Sigmoid colon (tissue), 7 donors: Measurements from ENCODE around the gene CCDC102A. TPM values are rescaled to one million over a fixed set of nuclear protein-coding genes. Genes with fewer than 3 reads are reported as not detected.

Source experiments
- DNase-seq: peaks from one replicate; pipeline ENCODE4 v3.0.0-alpha.2; 2019
- H3K27ac ChIP-seq, 4 donors: fragments of 200-600 bp; sonication (generic); one replicate each; pipeline ENCODE4 v1.5.1; 2016 to 2019; ENCODE audit warnings: mild to moderate bottlenecking in 1 of 4
- H3K27me3 ChIP-seq, 3 donors: fragments of 200-600 bp; sonication (generic); one replicate each; pipeline ENCODE4 v1.5.1; 2019; ENCODE audit warnings: mild to moderate bottlenecking in 1 of 3
- H3K36me3 ChIP-seq, 4 donors: fragments of 200-600 bp; sonication (generic); one replicate each; pipeline ENCODE4 v1.5.1; 2016 to 2019
- H3K4me1 ChIP-seq, 4 donors: fragments of 200-600 bp; sonication (generic); one replicate each; pipeline ENCODE4 v1.5.1; 2017 to 2019
- H3K4me3 ChIP-seq, 4 donors: fragments of 200-600 bp; sonication (generic); one replicate each; pipeline ENCODE4 v1.5.1; 2017 to 2019; ENCODE audit warnings: mild to moderate bottlenecking in 2 of 4, moderate library complexity in 1 of 4
- H3K9me3 ChIP-seq, 4 donors: fragments of 200-600 bp in 3 of 4; sonication (generic) in 3 of 4; one replicate each; pipeline versions ENCODE4 v1.5.1 to v1.6.1; 2013 to 2019
- EP300 ChIP-seq, 4 donors: sonication (generic); formaldehyde crosslinking; IDR thresholded peaks; one replicate each; pipeline ENCODE4 v1.6.1; 2017; ENCODE audit warnings: antibody characterized with exemption in 4 of 4
- POLR2A ChIP-seq, 2 donors: fragments of 450-650 bp; IDR thresholded peaks; one replicate each; pipeline ENCODE4 v1.6.1; 2016; ENCODE audit warnings: antibody characterized with exemption in 2 of 2, mild to moderate bottlenecking in 2 of 2, moderate library complexity in 2 of 2
- POLR2AphosphoS5 ChIP-seq, 4 donors: sonication (generic); formaldehyde crosslinking; IDR thresholded peaks; one replicate each; pipeline ENCODE4 v1.6.1; 2017; ENCODE audit warnings: antibody characterized with exemption in 4 of 4
- WGBS, 2 donors: extraction: QIAGEN DNeasy Blood & Tissue Kit; methylation state at CpG; one replicate each; pipeline ENCODE4 v1.1.7; 2013; 5-methylcytosine and 5-hydroxymethylcytosine counted together
- intact Hi-C: fragments of 100-400 bp; cut with DNase I; formaldehyde crosslinking; loops from one replicate; pipeline ENCODE4 v1.15.1; 2023
- polyA plus RNA-seq, 3 donors: library from polyadenylated mRNA; stranded (reverse); fragments of 200-250 nt; gene quantifications; one replicate each; pipeline ENCODE4 v1.2.3, GENCODE V29; 2013
- total RNA-seq, 4 donors: library from RNA; depleted of rRNA; stranded (reverse); fragments of >200 nt; gene quantifications; one replicate each; pipeline ENCODE4 v1.1.0, GENCODE V29; 2016
- TF ChIP-seq, protein P1 (sequence below), 4 experiments: fragments of 450-650 bp in 3 of 4; fragments of 200-600 bp in 1 of 4; IDR thresholded peaks; one replicate each; pipeline ENCODE4 v1.5.1; 2016 to 2019; ENCODE audit warnings: antibody characterized with exemption in 4 of 4, mild to moderate bottlenecking in 3 of 4, moderate library complexity in 2 of 4
- donor health status: healthy with polysubstance abuse.
- donor health status: Bipolar disorder and iron deficiency.
- donor health status: healthy.

Gene CCDC102A
- total and polyA plus RNA-seq, 7 donors: 1.6 to 46.8 (median 17.8) TPM

DNA sequence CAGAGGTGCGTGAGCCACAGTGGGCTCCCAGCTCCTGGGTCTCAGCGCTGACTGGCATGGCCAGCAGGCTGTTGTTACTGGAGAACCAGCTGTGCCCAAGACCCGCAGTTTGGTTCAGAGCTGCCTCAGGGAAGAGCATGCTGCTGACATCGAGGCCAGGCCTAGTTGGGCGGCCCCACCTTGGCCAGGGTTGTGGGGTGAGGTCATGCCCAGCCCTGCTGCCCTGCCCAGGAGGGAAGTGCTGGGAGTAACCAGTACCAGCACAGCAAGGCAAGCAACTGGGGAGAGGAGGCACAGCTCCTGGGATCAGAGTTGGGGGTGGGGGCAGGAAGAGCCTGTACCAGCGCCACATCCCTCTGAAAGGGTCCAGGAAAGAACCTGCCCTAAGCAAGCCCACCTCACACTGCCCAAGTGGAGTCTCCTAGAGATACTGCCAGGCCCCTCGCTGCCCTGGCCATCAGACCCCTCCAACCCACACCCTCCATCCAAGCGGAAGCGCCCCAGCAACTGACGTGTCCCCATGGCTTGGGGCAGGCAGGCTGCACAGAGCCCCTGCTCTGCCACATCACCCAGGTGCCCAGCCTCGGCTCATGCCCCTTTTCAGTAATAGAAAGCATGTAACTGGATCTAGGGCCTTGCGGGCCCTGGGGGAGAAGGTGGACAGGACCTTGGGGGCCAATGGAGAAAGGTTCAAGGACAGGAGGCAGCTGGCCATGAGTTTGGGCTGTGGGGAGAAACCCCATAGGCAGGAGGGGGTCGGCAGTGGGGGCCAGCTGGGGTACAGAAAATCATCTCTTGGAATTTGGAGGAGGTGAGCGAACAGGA is 51.1 kb downstream of the CCDC102A start:
- Histone ChIP-seq H3K36me3 (no peaks in the 10 kb centered on the region), H3K4me3 (peak overlapping the region; percentile 62 to 70 (median 64)), H3K27me3 (no peaks in the 10 kb centered on the region), H3K4me1 (peaks cover 0 to 24% (median 14%) of the 10 kb centered on the region in 4 donors), H3K9me3 (no peaks in the 10 kb centered on the region), H3K27ac (peak overlapping the region; percentile 51 to 73 (median 64))
- intact Hi-C loops: no loop called here
- WGBS, 2 donors: 47 to 68% methylated on average over 14 of the region's 14 CpGs
- no peak for DNase-seq
- TF ChIP-seq POLR2AphosphoS5 (IDR thresholded peaks at IDR 0.05) (no peak), EP300 (IDR thresholded peaks at IDR 0.05) (no peak), POLR2A (IDR thresholded peaks at IDR 0.05) (no peak)
- TF ChIP-seq, protein P1, sequence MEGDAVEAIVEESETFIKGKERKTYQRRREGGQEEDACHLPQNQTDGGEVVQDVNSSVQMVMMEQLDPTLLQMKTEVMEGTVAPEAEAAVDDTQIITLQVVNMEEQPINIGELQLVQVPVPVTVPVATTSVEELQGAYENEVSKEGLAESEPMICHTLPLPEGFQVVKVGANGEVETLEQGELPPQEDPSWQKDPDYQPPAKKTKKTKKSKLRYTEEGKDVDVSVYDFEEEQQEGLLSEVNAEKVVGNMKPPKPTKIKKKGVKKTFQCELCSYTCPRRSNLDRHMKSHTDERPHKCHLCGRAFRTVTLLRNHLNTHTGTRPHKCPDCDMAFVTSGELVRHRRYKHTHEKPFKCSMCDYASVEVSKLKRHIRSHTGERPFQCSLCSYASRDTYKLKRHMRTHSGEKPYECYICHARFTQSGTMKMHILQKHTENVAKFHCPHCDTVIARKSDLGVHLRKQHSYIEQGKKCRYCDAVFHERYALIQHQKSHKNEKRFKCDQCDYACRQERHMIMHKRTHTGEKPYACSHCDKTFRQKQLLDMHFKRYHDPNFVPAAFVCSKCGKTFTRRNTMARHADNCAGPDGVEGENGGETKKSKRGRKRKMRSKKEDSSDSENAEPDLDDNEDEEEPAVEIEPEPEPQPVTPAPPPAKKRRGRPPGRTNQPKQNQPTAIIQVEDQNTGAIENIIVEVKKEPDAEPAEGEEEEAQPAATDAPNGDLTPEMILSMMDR (IDR thresholded peaks at IDR 0.05): no peak

DNA sequence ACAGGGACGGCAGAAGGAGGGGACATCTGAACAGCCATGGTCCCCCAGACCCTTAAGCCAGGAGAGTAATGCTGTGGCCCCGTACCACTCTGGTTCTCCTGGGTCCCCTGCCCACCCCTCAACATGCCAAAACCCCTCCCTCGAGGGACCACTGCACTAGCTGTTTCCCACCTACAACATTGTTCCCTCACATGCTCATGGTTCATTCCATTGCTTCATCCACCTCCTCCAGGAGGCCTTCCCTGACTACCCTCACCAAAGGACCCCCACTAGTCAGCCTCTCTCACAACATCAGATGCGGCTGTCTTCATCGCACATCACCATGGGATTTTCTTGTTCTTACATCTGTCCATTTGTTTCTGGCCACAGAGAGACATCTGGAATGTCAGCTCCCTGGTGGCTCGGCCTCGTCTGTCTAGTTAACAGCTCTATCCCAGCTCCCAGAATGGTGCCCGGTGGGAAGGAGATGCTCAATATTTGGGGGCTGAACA is 51.8 kb downstream of the CCDC102A start:
- no peaks in the 10 kb centered on the region for H3K36me3 ChIP-seq
- WGBS, 2 donors: 92 to 96% methylated on average over 8 of the region's 8 CpGs
- peaks cover 0 to 32% (median 21%) of the 10 kb centered on the region in 4 donors for H3K4me1 ChIP-seq
- intact Hi-C loops: no loop called here
- no peaks in the 10 kb centered on the region for H3K9me3 ChIP-seq
- H3K27me3 ChIP-seq: no peaks in the 10 kb centered on the region
- TF ChIP-seq POLR2A (IDR thresholded peaks at IDR 0.05) (no peak), POLR2AphosphoS5 (IDR thresholded peaks at IDR 0.05) (no peak), EP300 (IDR thresholded peaks at IDR 0.05) (no peak)
- TF ChIP-seq, protein P1 (IDR thresholded peaks at IDR 0.05): no peak
- H3K27ac ChIP-seq: no peak overlapping the region
- no peak for DNase-seq
- no peak overlapping the region for H3K4me3 ChIP-seq

DNA sequence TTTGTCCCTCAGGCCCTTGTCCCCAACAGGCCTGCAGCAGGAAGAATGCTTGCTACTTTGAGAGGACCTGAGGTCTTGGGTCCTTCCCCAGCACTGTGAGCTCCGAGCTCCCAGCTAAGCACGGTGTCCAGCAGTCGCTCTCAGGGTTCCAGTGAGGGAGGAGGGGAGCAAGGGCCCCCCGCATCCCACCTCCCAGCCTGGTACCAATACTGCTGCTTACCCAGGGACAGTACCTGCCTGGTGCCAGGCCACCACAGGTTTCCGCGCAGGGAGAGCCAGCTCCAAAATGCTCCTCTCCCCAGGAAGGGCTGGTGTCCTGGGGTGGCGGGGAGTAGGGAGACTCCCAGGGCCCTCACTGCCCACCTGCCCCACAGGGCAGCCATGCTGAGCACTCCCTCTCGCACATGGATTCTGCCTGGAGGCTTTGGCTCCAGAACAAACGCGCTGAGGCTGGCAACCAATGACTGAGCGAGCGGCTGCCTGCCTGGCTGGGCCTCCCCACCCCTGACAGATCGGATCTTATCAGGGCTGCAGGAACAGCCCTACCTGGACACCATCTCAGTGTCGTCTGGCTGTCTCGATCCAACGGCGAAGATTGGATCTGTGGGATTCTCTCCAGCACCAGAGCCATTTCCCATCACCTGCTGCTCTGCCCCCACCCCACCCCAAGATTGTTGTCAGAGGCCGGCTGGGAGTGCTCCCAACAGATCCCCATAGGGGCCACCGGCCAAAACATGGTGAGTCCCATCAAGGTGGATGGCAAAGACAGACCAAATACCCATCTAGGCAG is 52.5 kb downstream of the CCDC102A start:
- Histone ChIP-seq H3K27me3 (no peaks in the 10 kb centered on the region), H3K36me3 (no peaks in the 10 kb centered on the region), H3K4me1 (peaks cover 0 to 38% (median 27%) of the 10 kb centered on the region in 4 donors), H3K9me3 (no peaks in the 10 kb centered on the region), H3K27ac (no peak overlapping the region), H3K4me3 (no peak overlapping the region)
- DNase-seq: no peak
- TF ChIP-seq, protein P1 (IDR thresholded peaks at IDR 0.05): no peak
- TF ChIP-seq POLR2AphosphoS5 (IDR thresholded peaks at IDR 0.05): no peak
- TF ChIP-seq POLR2A (IDR thresholded peaks at IDR 0.05): no peak
- TF ChIP-seq EP300 (IDR thresholded peaks at IDR 0.05): no peak
- WGBS, 2 donors: 81 to 88% methylated on average over 19 of the region's 19 CpGs
- intact Hi-C loops: no loop called here

DNA sequence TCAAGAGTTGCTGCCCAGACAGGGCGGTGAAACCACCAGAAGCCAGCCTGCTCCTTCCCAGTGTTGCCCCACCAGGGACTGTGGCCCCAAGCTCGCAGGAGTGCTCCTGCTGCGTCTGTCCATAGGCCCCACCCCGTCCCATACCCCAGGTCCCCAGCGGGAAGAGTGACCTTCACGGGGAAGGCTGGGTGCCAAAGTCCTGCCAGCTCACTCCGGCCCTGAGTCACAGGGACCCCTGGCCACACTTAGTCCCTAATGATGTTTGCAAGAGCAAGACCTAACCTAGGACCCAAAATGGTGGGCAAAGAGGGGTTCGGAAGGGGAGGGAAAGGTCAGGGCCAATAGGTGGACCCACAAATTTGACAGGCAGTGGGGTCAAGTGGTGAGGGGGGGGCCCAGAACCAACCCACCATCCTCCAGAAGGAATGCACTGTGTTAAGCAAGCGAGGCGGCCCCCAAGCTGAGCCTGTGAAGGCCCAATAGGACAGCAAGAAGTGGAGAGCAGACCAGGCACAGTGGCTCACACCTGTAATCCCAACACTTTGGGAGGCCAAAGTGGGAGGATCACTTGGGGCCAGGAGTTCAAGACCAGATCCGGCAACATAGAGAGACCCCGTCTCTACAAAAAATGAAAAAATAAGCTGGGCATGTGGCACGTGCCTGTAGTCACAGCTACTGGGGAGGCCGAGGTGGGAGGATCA is 53.4 kb downstream of the CCDC102A start:
- H3K9me3 ChIP-seq: no peaks in the 10 kb centered on the region
- TF ChIP-seq POLR2A (IDR thresholded peaks at IDR 0.05) (no peak), EP300 (IDR thresholded peaks at IDR 0.05) (no peak), POLR2AphosphoS5 (IDR thresholded peaks at IDR 0.05) (no peak)
- TF ChIP-seq, protein P1 (IDR thresholded peaks at IDR 0.05): no peak
- intact Hi-C loops: no loop called here
- H3K4me3 ChIP-seq: no peak overlapping the region
- DNase-seq: no peak
- no peaks in the 10 kb centered on the region for H3K27me3 ChIP-seq
- no peaks in the 10 kb centered on the region for H3K36me3 ChIP-seq
- H3K4me1 ChIP-seq: peaks cover 0 to 39% (median 30%) of the 10 kb centered on the region in 4 donors
- no peak overlapping the region for H3K27ac ChIP-seq
- WGBS, 2 donors: 74 to 88% methylated on average over 13 to 14 of the region's 14 CpGs
